Measurements from ENCODE around the gene ZNF580. TPM values are rescaled to one million over a fixed set of nuclear protein-coding genes. Genes with fewer than 3 reads are reported as not detected.

Gene ZNF580
- total RNA-seq, 1 donor from 2014 or later: 2.4 TPM

DNA sequence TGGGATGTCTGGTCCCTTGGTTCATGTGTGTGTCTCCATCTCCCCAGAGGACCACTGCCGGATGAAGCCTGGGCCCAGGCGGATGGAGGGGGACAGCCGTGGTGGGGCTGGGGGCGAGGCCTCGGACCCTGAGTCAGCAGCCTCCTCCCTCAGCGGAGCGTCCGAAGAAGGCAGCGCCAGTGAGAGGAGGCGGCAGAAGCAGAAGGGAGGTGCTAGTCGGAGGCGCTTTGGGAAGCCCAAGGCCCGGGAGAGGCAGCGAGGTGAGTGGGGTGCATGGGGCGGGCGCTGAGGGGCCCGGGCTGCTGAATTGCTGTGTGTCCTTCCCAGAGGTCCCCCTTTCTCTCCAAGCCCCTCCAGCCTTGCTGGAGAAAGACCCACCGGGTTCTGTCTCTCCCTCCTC, 10.4 kb downstream of the ZNF580 start:
- FAIRE-seq: no peak
- TF ChIP-seq CTCF (IDR thresholded peaks at IDR 0.05; ENCODE audit: insufficient read depth, low read length, severe bottlenecking): no peak
- Histone ChIP-seq H3K4me3 (ENCODE audit: low read depth, low read length) (no peak overlapping the region), H3K27me3 (ENCODE audit: control insufficient read depth, insufficient read depth, low read length) (no peaks in the 10 kb centered on the region), H3K36me3 (ENCODE audit: control insufficient read depth, insufficient read depth, low read length) (no peaks in the 10 kb centered on the region)
- DNase-seq (ENCODE audit: low read depth): no peak

GRCh38 chr19:55652311-55653128, 11.7 kb downstream of the ZNF580 start:
- no peak overlapping the region for H3K4me3 ChIP-seq (ENCODE audit: low read depth, low read length)
- TF ChIP-seq CTCF (IDR thresholded peaks at IDR 0.05; ENCODE audit: insufficient read depth, low read length, severe bottlenecking): no peak
- FAIRE-seq: no peak
- DNase-seq (ENCODE audit: low read depth): no peak
- no peaks in the 10 kb centered on the region for H3K27me3 ChIP-seq (ENCODE audit: control insufficient read depth, insufficient read depth, low read length)
- H3K36me3 ChIP-seq (ENCODE audit: control insufficient read depth, insufficient read depth, low read length): peaks cover 1% of the 10 kb centered on the region

- Histone ChIP-seq H3K36me3 (ENCODE audit: control insufficient read depth, insufficient read depth, low read length) (peaks cover 4% of the 10 kb centered on the region), H3K27me3 (ENCODE audit: control insufficient read depth, insufficient read depth, low read length) (no peaks in the 10 kb centered on the region), H3K4me3 (ENCODE audit: low read depth, low read length) (peak overlapping the region; percentile 97)
- peak; percentile 100 for TF ChIP-seq CTCF (IDR thresholded peaks at IDR 0.05; ENCODE audit: insufficient read depth, low read length, severe bottlenecking)
- DNase-seq (ENCODE audit: low read depth) (peak; percentile 95), FAIRE-seq (no peak)
Observed at GRCh38 chr19:55653651-55654322, 13.0 kb downstream of the ZNF580 start.

DNA sequence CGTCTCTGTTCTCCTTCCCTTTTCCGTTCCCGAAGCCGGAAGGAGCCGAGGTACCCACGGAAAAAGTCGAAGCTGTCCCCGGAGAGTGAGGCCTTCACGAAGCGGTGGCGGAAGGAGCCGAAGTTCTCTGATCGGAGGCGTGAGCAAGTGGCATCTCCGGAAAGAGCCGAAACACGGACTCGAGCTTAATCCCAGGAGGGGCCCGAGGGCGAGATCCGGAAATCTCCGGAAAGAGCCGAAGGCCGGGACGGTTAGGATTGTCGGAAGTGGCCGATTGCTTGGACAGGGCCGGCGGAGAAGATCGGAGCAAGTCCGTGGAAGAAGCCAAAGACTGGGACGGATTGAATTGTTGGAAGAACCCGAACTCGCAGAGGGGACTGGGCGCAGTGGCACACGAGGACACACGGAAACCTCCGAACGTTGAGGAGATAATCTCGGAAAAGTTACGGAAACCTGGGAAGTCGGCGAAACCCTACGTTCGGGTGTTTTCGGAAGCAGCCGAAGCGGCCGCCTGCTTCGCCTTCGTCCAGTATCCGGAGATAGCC, 13.6 kb downstream of the ZNF580 start:
- no peak for TF ChIP-seq CTCF (IDR thresholded peaks at IDR 0.05; ENCODE audit: insufficient read depth, low read length, severe bottlenecking)
- peak; percentile 88 for FAIRE-seq

GRCh38 chr19:55654868-55655647, 14.3 kb downstream of the ZNF580 start, which contains the start of gene U2AF2:
Gene U2AF2, plus strand, starts transcription at chr19:55655035. Its CDS starts 70 bp downstream, at chr19:55655105.
- Histone ChIP-seq H3K27me3 (ENCODE audit: control insufficient read depth, insufficient read depth, low read length) (no peaks in the 10 kb centered on the region), H3K4me3 (ENCODE audit: low read depth, low read length) (peak within 1 kb of the TSS; percentile 97), H3K36me3 (ENCODE audit: control insufficient read depth, insufficient read depth, low read length) (peaks cover 11% of the 10 kb centered on the region)
- FAIRE-seq: no peak
- TF ChIP-seq CTCF (IDR thresholded peaks at IDR 0.05; ENCODE audit: insufficient read depth, low read length, severe bottlenecking): no peak
- DNase-seq (ENCODE audit: low read depth): peak; percentile 36

More for the DNA sequence above, 13.6 kb downstream of the ZNF580 start:
- Histone ChIP-seq H3K27me3 (ENCODE audit: control insufficient read depth, insufficient read depth, low read length) (no peaks in the 10 kb centered on the region), H3K36me3 (ENCODE audit: control insufficient read depth, insufficient read depth, low read length) (peaks cover 8% of the 10 kb centered on the region), H3K4me3 (ENCODE audit: low read depth, low read length) (peak overlapping the region; percentile 97)
- DNase-seq (ENCODE audit: low read depth): peak; percentile 96
